ENCODE data around the gene ITPK1.

Gene ITPK1

DNA sequence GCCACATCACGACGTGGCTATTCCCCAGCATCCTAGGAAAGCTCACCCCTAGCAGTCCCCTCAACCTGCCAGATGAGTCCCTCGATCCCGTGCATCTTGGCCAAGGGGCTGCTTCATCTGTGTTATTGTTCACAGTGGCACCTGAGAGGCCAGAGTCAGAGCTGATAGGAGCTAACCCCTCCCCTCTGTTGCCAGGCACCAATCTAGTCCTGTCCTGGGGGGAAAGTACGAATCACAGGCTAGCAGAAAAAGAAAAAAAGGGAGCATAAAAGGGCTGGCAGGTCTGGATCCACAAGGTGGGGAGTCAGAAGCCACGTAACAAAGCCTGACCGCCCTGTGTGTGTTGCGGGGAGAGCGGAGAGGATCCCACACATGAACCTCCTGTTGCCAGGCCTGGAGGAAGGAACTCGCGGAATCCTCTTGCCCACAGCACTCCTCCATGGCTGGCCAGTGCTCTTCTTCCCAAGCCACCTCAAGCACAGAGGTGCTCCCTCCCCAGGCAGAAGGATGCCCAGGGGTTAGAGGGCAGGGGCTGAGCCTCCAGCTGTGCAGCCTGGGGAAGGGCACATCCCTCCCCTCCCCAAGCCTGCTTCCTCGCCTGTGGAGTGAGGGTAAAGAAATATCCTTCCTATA is 91.8 kb downstream of the ITPK1 start:
- DNase-seq, result no peak

GRCh38 chr14:93023039-93023438 is 92.7 kb downstream of the ITPK1 start:
- DNase-seq, result no peak

DNA sequence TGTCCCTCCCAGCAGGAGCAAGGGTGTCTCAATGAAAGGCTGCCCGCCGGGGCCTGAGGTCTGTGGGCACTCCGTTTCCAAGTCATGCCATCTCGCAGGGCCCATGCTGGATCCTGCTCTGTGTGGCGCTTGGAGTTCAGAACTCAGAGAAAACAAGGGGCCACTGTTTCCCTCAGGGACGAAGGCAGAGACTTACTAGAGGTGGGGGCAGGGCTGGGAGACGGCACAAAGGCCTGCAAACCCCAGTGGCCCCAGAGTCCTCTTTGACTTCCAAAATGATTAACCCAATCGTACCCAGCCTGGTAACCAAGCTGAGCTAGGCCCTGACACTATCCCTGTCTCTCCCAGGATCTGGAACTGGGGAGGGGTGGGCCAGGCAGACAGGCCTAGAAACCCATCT is 95.8 kb downstream of the ITPK1 start:
- no peak for DNase-seq

DNA sequence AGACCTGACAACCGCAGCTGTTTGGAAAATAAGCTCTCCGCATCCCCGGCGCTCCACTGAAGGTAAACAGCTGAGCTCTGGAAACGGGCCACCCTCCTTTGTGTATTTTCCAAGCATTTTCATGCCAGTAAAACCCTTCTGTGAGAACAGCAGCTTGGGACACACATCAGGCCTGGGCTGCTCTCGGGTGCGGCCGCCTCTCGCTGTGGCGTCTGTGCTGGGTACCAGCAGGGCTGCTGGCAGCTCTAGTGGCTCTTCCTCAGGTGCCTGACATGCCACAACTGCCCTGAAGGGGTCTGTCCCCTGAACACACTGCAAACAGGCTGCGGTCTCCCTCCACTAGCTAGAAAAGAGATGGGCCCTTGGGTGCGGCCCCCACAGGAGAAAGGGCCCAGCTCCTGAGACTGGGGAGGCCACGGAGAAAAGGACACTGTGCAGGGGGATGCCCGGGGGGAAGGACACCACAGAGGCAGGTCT is 96.3 kb downstream of the ITPK1 start:
- DNase-seq, result no peak

DNA sequence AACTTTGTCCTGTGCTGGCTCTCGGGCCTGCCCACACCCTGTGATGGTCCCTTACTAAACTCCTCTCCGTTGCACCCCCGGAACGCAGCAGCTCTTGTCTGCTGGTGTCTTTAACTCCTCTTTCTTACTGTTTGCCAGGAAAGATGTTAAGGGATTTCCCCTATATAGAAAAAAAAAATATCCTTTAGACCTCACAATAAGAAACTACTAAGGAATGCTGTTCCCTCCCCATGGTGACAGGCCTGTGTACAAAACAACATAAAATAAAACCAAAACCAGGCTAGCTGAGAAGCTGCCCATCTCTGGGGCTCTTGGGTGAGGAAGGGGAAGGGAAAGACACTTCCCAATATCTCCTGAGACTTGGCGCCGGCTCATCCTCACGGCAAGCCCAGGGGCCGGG is 97.4 kb downstream of the ITPK1 start:
- no peak for DNase-seq

GRCh38 chr14:93017898-93018297 is 97.8 kb downstream of the ITPK1 start:
- DNase-seq, result no peak

- DNase-seq, result no peak
Measured at GRCh38 chr14:93017301-93017797, 98.4 kb downstream of the ITPK1 start.

- no peak for DNase-seq
Measured at GRCh38 chr14:93016275-93016845, 99.4 kb downstream of the ITPK1 start.

GRCh38 chr14:93015505-93015904 is 100.2 kb downstream of the ITPK1 start:
- DNase-seq, result no peak

GRCh38 chr14:93015064-93015463 is 100.7 kb downstream of the ITPK1 start:
- DNase-seq, result no peak

DNA sequence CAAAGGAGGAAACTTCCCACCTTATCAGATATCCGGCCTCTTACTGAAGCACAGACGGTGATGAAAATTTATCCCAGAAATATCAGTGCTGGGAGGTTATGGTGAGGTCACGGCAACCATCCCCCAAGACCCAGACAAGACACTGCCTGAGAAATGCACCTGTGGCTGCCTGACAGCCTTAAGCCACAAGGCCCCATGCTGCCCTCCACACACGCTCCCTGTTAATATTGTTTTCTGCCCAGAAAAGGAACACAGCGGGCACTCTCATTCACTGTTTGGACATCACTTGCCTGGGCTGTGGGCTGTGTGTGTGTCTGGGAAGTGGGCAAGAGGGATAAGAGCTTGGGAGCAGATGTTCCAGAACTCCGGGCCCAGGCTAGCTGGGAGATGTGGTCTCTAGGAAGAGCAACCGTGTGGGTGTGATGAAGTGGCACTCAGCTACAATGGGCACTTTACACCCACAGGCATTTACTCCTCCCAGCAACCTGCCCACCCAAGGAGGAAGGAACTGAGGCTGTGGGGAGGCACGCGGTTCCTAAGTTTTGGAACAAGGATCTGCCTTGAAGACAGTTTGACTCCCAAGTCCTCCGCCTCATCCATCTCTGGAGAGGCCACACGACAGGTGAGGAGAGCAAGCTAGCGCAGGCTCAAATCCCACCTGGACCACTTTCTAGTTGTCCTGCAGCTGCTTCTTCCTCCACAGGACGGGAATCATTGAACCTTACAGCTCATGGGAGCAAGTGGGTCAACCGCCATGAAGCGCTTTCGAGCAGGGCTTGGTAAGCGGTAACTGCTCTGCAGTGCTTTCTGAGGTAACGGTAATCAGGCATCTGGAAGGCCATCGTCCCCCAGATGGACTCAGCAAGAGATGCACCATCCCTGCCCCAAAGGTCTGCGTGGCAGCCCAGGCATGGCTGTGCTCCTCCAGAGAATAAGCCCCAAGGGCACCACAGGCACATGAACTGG is 101.4 kb downstream of the ITPK1 start:
- DNase-seq, result no peak

- DNase-seq, result no peak
Measured at GRCh38 chr14:93012951-93013719, 102.6 kb downstream of the ITPK1 start.

- no peak for DNase-seq
Measured at GRCh38 chr14:93012506-93012905, 103.2 kb downstream of the ITPK1 start.

GRCh38 chr14:93011650-93012325 is 103.9 kb downstream of the ITPK1 start:
- DNase-seq, result no peak

GRCh38 chr14:93011141-93011529 is 104.6 kb downstream of the ITPK1 start:
- DNase-seq, result no peak

DNA sequence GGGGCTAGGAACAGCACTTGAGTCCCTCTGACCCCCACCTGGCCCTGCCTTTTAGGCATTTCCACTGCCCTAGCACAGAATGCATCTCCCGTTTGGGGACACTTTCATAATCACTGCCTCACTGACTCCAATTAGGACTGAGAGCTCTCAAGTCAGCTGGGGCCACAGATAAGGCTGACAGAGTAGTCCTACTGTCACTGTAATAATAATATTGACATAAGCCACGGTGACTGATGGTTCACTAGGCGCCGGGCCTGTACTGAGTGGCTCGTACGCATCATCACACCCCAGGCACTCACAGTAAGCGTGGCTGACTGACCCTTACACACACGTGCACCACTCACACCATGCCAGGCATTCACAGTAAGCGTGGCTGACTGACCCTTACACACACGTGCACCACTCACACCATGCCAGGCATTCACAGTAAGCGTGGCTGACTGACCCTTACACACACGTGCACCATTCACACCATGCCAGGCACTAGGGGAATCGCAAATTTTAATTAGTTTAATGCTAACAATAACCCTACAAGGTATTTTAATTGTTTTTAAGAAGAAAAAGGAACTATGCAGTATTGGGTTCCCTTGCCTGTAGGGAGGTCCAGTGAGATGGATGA is 105.1 kb downstream of the ITPK1 start:
- DNase-seq, result no peak

DNA sequence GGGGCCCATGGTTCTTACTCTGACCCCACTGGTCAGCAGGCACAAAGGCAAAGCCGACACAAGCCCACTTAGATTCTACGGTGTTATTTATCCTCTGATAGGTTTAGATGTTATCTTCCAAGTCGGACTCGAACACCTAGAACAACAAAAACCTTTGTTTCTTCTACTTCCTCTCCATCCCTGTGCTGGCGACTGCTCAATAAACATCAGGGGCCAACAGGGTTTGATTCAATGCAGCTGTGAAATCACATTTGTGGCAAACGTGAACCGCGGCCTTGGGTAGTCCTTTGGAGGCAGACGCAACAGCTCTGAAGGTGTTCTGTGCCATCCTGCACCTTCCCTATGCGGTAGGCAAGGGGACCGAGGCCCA is 105.6 kb downstream of the ITPK1 start:
- DNase-seq, result no peak

DNA sequence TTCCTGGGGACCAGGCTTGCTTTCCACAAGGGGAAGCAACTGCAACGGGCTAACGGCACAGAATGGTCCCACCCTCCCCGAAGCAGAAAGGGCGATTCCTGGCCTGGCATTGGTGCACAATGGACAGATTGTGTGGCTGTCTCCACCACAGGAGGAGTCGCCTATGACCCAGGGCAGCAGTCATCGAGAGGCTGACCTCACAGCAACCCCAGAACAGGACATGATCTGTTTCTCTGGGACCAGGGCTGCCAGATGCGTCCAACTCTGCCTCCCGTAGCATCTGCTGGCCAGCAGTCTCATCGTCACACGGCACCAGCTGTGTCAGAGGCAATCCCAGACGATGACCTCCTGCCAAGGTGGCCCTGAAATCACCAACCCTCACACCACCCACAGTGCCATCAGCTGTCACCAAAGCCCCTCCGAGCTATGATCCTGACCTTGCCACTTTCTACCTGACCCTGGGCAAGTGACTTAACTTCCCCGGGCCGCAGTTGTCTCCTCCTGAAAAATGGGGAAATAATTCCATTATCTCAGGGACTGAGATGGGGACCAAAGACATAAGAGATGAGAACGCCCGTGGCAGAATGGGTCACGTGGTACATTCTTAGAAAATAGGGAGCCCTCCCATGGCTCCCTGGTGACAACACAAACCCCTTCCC is 106.1 kb downstream of the ITPK1 start:
- no peak for DNase-seq

DNA sequence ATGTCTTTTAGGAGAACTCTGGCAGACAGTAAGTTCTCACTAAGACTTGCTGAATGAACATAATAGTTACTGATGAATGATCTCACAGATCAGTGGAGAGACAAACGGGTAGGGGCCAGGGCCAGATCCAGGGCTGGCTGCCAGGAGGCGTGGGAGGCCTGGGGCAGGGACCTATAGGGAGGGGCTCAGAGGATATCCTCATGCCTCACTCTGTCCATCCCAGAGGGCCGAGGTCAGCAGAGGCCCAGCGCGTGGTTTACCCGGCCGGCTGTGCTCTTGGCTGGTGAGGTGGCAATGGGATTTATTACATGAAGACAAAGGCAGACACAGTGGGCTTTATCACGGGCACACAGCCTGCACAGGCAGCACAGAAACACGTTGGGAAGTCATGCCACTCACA is 107.3 kb downstream of the ITPK1 start:
- DNase-seq, result no peak

GRCh38 chr14:93007225-93007997 is 108.3 kb downstream of the ITPK1 start:
- DNase-seq, result no peak
